WTC11 (cell line): ENCODE results near the gene LIMD2. TPM values are rescaled to one million over a fixed set of nuclear protein-coding genes. Genes with fewer than 3 reads are reported as not detected.

Experiments used
- ATAC-seq: fragments of 200-7000 bp; cut with Tn5 transposase; 2 replicates; pipeline ENCODE4 v1.10.0; 2021; ENCODE audit warnings: mild to moderate bottlenecking, moderate library complexity
- CTCF ChIA-PET: fragments of 300-600 bp; sonication (Branson Sonifier 250); formaldehyde crosslinking; loops from one replicate; lab custom pipeline; 2021; ENCODE audit warnings: antibody characterized with exemption; lab: Charles Lee
- POLR2A ChIA-PET: fragments of 350-600 bp; sonication (Branson Sonifier 250); formaldehyde crosslinking; loops from one replicate; lab custom pipeline; 2021; ENCODE audit warnings: antibody characterized with exemption; lab: Charles Lee
- DNase-seq: peaks from one replicate; pipeline ENCODE4 v3.0.0; 2021; ENCODE audit warnings: low spot score
- H3K27ac Mint-ChIP-seq: 2 replicates; pipeline ENCODE4 v1.8.0; 2021; ENCODE audit warnings: mixed read lengths
- H3K27me3 Mint-ChIP-seq: 2 replicates; pipeline ENCODE4 v1.8.0; 2021; ENCODE audit warnings: low read depth, mild to moderate bottlenecking, moderate library complexity, mixed read lengths
- H3K36me3 Mint-ChIP-seq: 2 replicates; pipeline ENCODE4 v1.8.0; 2021; ENCODE audit warnings: mixed read lengths
- H3K4me1 Mint-ChIP-seq: 2 replicates; pipeline ENCODE4 v1.8.0; 2022; ENCODE audit warnings: mixed read lengths
- H3K4me3 Mint-ChIP-seq: 2 replicates; pipeline ENCODE4 v1.8.0; 2021; ENCODE audit warnings: mild to moderate bottlenecking, moderate library complexity, mixed read lengths
- H3K9me3 Mint-ChIP-seq: 2 replicates; pipeline ENCODE4 v1.8.0; 2021; ENCODE audit warnings: mixed read lengths
- ATF6 ChIP-seq: sonication (generic); formaldehyde crosslinking; IDR thresholded peaks from 2 replicates; pipeline ENCODE4 v1.8.1; 2023; ENCODE audit warnings: mild to moderate bottlenecking, missing genetic modification reagents
- CBFB ChIP-seq: sonication (generic); formaldehyde crosslinking; IDR thresholded peaks from 2 replicates; pipeline ENCODE4 v1.8.1; 2022; ENCODE audit warnings: mild to moderate bottlenecking, low read depth, missing genetic modification reagents
- E2F4 ChIP-seq: sonication (generic); formaldehyde crosslinking; IDR thresholded peaks from 2 replicates; pipeline ENCODE4 v1.8.1; 2022; ENCODE audit warnings: low read depth, mild to moderate bottlenecking, moderate library complexity, missing genetic modification reagents, borderline replicate concordance
- FOXK1 ChIP-seq: sonication (generic); formaldehyde crosslinking; IDR thresholded peaks from 2 replicates; pipeline ENCODE4 v1.8.0; 2022; ENCODE audit warnings: mild to moderate bottlenecking, moderate library complexity, missing genetic modification reagents
- GRHL2 ChIP-seq: fragments of 250-450 bp; sonication (Bioruptor Pico); IDR thresholded peaks from 2 replicates; pipeline ENCODE4 v1.8.0; 2022; ENCODE audit warnings: mild to moderate bottlenecking, moderate library complexity; ENCODE audit not compliant: insufficient replicate concordance, severe bottlenecking
- GTF2I ChIP-seq: fragments of 250-450 bp; sonication (Bioruptor Pico); conservative IDR thresholded peaks from 2 replicates; pipeline ENCODE4 v1.4.0; 2021; ENCODE audit warnings: mild to moderate bottlenecking
- IRF1 ChIP-seq: sonication (generic); formaldehyde crosslinking; IDR thresholded peaks from 2 replicates; pipeline ENCODE4 v1.8.0; 2023; ENCODE audit warnings: missing genetic modification reagents
- MXD4 ChIP-seq: fragments of 250-450 bp; sonication (Bioruptor Pico); IDR thresholded peaks from 2 replicates; pipeline ENCODE4 v1.8.0; 2021; ENCODE audit warnings: mild to moderate bottlenecking, moderate library complexity, borderline replicate concordance
- NFE2L1 ChIP-seq: sonication (generic); formaldehyde crosslinking; IDR thresholded peaks from 2 replicates; pipeline ENCODE4 v1.8.1; 2023; ENCODE audit warnings: missing genetic modification reagents
- NR2C2 ChIP-seq: sonication (generic); formaldehyde crosslinking; IDR thresholded peaks from 2 replicates; pipeline ENCODE4 v1.8.0; 2022; ENCODE audit warnings: mild to moderate bottlenecking, missing genetic modification reagents
- SOX15 ChIP-seq: fragments of 250-450 bp; sonication (Bioruptor Pico); IDR thresholded peaks from 2 replicates; pipeline ENCODE4 v1.9.0; 2021; ENCODE audit warnings: mild to moderate bottlenecking
- SP1 ChIP-seq: sonication (generic); formaldehyde crosslinking; conservative IDR thresholded peaks from 2 replicates; pipeline ENCODE4 v1.8.1; 2022; ENCODE audit warnings: missing genetic modification reagents
- ZBTB21 ChIP-seq: sonication (generic); formaldehyde crosslinking; IDR thresholded peaks from 2 replicates; pipeline ENCODE4 v1.8.1; 2023; ENCODE audit warnings: mild to moderate bottlenecking, missing genetic modification reagents, borderline replicate concordance
- ZMAT4 ChIP-seq: fragments of 250-450 bp; sonication (Bioruptor Pico); IDR thresholded peaks from 2 replicates; pipeline ENCODE4 v1.9.0; 2021; ENCODE audit warnings: mild to moderate bottlenecking
- ZNF121 ChIP-seq: sonication (generic); formaldehyde crosslinking; IDR thresholded peaks from 2 replicates; pipeline ENCODE4 v1.8.0; 2023; ENCODE audit warnings: missing genetic modification reagents
- ZNF671 ChIP-seq: fragments of 250-450 bp; sonication (Bioruptor Pico); IDR thresholded peaks from 2 replicates; pipeline ENCODE4 v1.8.0; 2021; ENCODE audit warnings: mild to moderate bottlenecking
- total RNA-seq: library from RNA; stranded (reverse); gene quantifications from 3 replicates; pipeline ENCODE4 v1.2.3, GENCODE V29; 2021
- TF ChIP-seq, protein P1 (sequence below): sonication (generic); formaldehyde crosslinking; IDR thresholded peaks from 2 replicates; pipeline ENCODE4 v1.8.0; 2022; ENCODE audit warnings: mild to moderate bottlenecking, missing genetic modification reagents
- TF ChIP-seq, protein P2 (sequence below): sonication (generic); formaldehyde crosslinking; IDR thresholded peaks from 2 replicates; pipeline ENCODE4 v1.8.1; 2022; ENCODE audit warnings: missing genetic modification reagents, borderline replicate concordance
- TF ChIP-seq, protein P3 (sequence below): sonication (generic); formaldehyde crosslinking; IDR thresholded peaks from 2 replicates; pipeline ENCODE4 v1.8.0; 2023; ENCODE audit warnings: mild to moderate bottlenecking, missing genetic modification reagents

The LIMD2 gene
- total RNA-seq, 1 experiment from 2014 or later: 91.8 TPM

GRCh38 chr17:63653050-63653449, 46.9 kb downstream of the LIMD2 start:
- ChIA-PET POLR2A (no interaction called here), CTCF (no interaction called here)
- Mint-ChIP-seq H3K27me3 (no peaks in the 10 kb centered on the region), H3K9me3 (no peaks in the 10 kb centered on the region), H3K36me3 (peaks cover 16% of the 10 kb centered on the region), H3K4me3 (no peak overlapping the region), H3K27ac (peak overlapping the region; percentile 50; the same call in 1 of the 2 replicates), H3K4me1 (peaks cover 7% of the 10 kb centered on the region)
- TF ChIP-seq ZNF671 (CRISPR knock-in tag) (no peak), GRHL2 (CRISPR knock-in tag) (no peak)
- ATAC-seq (no peak), DNase-seq (no peak)

DNA sequence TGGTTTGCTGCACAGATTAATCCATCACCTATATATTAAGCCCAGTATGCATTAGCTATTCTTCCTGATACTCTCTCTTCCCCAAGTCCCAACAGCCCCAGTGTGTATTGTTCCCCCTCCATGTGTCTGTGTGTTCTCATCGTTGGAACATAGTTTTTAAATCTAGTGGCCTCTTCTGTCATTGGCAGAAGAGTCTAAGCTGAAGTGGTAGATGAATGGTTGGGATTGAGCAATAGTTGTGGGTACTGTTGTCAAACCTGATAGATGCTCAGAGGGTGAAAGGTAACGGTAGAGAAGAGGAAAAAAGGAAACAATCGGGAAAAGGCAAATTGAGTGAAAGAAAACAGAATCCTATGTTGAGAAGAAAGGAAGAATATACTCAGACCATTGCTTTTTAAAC, 47.8 kb downstream of the LIMD2 start:
- no peak for DNase-seq
- ChIA-PET POLR2A (no interaction called here), CTCF (no interaction called here)
- H3K27ac Mint-ChIP-seq: no peak overlapping the region
- ATAC-seq: no peak
- H3K4me1 Mint-ChIP-seq: peaks cover 16% of the 10 kb centered on the region
- H3K36me3 Mint-ChIP-seq: peaks cover 12% of the 10 kb centered on the region; the same call in 1 of the 2 replicates
- no peak for TF ChIP-seq SOX15
- TF ChIP-seq, protein P1, sequence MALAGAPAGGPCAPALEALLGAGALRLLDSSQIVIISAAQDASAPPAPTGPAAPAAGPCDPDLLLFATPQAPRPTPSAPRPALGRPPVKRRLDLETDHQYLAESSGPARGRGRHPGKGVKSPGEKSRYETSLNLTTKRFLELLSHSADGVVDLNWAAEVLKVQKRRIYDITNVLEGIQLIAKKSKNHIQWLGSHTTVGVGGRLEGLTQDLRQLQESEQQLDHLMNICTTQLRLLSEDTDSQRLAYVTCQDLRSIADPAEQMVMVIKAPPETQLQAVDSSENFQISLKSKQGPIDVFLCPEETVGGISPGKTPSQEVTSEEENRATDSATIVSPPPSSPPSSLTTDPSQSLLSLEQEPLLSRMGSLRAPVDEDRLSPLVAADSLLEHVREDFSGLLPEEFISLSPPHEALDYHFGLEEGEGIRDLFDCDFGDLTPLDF (CRISPR knock-in tag): no peak
- TF ChIP-seq GTF2I (CRISPR knock-in tag): no peak
- TF ChIP-seq ZNF121 (CRISPR knock-in tag): no peak
- TF ChIP-seq, all 79 proteins: peak for 0
- Mint-ChIP-seq H3K4me3 (no peak overlapping the region), H3K9me3 (no peaks in the 10 kb centered on the region), H3K27me3 (no peaks in the 10 kb centered on the region)

GRCh38 chr17:63649813-63650212, 50.1 kb downstream of the LIMD2 start:
- ChIA-PET POLR2A (no interaction called here), CTCF (no interaction called here)
- no peak for ATAC-seq
- TF ChIP-seq CBFB (no peak), GTF2I (CRISPR knock-in tag) (no peak), E2F4 (CRISPR knock-in tag) (no peak), ATF6 (CRISPR knock-in tag) (no peak), MXD4 (CRISPR knock-in tag) (no peak), FOXK1 (CRISPR knock-in tag) (no peak), NR2C2 (CRISPR knock-in tag) (no peak), ZMAT4 (CRISPR knock-in tag) (no peak), IRF1 (CRISPR knock-in tag) (no peak), SP1 (CRISPR knock-in tag) (no peak), ZBTB21 (CRISPR knock-in tag) (no peak), NFE2L1 (CRISPR knock-in tag) (no peak)
- TF ChIP-seq, protein P2, sequence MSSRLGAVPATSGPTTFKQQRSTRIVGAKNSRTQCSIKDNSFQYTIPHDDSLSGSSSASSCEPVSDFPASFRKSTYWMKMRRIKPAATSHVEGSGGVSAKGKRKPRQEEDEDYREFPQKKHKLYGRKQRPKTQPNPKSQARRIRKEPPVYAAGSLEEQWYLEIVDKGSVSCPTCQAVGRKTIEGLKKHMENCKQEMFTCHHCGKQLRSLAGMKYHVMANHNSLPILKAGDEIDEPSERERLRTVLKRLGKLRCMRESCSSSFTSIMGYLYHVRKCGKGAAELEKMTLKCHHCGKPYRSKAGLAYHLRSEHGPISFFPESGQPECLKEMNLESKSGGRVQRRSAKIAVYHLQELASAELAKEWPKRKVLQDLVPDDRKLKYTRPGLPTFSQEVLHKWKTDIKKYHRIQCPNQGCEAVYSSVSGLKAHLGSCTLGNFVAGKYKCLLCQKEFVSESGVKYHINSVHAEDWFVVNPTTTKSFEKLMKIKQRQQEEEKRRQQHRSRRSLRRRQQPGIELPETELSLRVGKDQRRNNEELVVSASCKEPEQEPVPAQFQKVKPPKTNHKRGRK (CRISPR knock-in tag): no peak
- TF ChIP-seq, protein P3, sequence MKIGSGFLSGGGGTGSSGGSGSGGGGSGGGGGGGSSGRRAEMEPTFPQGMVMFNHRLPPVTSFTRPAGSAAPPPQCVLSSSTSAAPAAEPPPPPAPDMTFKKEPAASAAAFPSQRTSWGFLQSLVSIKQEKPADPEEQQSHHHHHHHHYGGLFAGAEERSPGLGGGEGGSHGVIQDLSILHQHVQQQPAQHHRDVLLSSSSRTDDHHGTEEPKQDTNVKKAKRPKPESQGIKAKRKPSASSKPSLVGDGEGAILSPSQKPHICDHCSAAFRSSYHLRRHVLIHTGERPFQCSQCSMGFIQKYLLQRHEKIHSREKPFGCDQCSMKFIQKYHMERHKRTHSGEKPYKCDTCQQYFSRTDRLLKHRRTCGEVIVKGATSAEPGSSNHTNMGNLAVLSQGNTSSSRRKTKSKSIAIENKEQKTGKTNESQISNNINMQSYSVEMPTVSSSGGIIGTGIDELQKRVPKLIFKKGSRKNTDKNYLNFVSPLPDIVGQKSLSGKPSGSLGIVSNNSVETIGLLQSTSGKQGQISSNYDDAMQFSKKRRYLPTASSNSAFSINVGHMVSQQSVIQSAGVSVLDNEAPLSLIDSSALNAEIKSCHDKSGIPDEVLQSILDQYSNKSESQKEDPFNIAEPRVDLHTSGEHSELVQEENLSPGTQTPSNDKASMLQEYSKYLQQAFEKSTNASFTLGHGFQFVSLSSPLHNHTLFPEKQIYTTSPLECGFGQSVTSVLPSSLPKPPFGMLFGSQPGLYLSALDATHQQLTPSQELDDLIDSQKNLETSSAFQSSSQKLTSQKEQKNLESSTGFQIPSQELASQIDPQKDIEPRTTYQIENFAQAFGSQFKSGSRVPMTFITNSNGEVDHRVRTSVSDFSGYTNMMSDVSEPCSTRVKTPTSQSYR: no peak

More at GRCh38 chr17:63649813-63650212, 50.1 kb downstream of the LIMD2 start:
- Mint-ChIP-seq H3K27me3 (no peaks in the 10 kb centered on the region), H3K9me3 (no peaks in the 10 kb centered on the region), H3K36me3 (peaks cover 11% of the 10 kb centered on the region; the same call in 1 of the 2 replicates), H3K27ac (no peak overlapping the region; the same call in 1 of the 2 replicates), H3K4me1 (peaks cover 19% of the 10 kb centered on the region), H3K4me3 (no peak overlapping the region)
- DNase-seq: no peak
